Measurements from ENCODE around the gene ATG12.
"Not testable (repeated sequence)": the region's sequence is repeated elsewhere in the genome, so short reads cannot be mapped to it uniquely, and the experiment has no call there.

The ATG12 gene

GRCh38 chr5:115841382-115842088 is at the start of gene ATG12, which contains the start of gene AP3S1:
Gene ATG12 (minus strand): TSS chr5:115841565. CDS start chr5:115841552, 13 bp downstream.
Gene AP3S1 (plus strand): TSS chr5:115841935. CDS start chr5:115842038, 103 bp downstream.
- peak; percentile 80 to 84 for DNase-seq (ENCODE audit: low read depth in 2 of 2)

DNA sequence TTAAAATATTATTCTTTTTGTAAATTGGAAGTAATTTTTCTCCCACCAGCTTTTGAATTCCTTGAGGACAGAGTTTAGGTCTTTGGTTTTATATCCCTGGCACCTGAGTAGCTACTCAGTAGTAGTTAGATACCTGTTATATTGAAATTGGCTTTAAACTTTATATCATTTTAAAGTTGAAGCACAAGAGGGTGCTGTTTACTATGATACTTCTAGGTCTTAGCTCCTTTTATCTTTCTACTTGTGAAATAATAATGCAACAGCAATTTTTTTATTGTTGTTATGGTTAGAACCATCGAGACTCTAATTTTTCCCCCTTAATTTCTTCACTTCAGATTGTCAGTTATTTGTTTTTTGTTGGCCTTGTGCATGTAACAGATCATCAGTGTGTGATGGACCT is 46.7 kb upstream of the ATG12 start:
- DNase-seq (ENCODE audit: low read depth in 2 of 2): no peak

DNA sequence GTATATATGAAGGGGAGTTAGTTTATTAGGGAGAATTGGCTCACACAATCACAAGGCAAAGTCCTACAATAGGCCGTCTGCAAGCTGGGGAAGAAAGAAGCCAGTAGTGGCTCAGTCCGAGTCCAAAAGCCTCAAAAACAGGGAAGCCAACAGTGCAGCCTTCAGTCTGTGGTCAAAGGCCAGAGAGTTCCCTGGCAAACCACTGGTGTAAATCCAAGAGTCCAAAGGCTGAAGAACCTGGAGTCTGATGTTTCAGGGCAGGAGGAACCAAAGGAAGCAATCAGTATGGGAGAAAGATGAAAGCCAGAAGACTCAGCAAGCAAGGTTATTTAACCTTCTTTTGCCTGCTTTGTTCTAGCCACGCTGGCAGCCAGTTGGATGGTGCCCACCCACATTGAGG is 43.8 kb upstream of the ATG12 start:
- not testable (repeated sequence) for DNase-seq (ENCODE audit: low read depth in 2 of 2)

DNA sequence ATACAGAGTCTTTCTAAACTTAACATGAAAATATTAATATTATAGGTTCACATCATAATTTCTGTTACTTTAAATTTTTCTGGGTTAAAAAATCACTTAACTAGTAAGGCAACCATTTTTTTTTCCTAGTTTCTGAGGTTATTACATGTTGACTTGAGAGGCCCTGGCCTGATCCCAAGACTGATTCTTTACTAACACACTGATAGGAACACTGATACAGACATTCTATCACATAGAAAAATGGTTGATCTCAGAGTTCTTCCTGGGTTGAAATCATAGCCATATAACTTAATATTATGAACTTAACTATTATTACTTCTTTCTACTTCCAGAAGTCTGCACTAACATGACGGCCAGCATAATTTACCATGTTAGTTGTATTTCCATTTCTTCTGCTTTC is 43.3 kb upstream of the ATG12 start:
- DNase-seq (ENCODE audit: low read depth in 2 of 2): no peak

GRCh38 chr5:115882434-115882833 is 41.1 kb upstream of the ATG12 start:
- not testable (repeated sequence) for DNase-seq (ENCODE audit: low read depth in 2 of 2)

DNA sequence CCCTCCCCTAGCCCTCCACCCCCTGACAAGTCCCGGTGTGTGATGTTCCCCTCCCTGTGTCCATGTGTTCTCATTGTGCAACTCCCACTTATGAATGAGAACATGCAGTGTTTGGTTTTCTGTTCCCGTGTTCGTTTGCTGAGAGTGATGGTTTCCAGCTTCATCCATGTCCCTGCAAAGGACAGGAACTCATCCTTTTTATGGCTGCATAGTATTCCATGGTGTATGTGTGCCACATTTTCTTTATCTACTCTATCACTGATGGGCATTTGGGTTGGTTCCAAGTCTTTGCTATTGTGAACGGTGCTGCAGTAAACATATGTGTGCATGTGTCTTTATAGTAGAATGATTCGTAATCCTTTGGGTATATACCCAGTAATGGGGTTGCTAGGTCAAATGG is 36.0 kb upstream of the ATG12 start:
- not testable (repeated sequence) for DNase-seq (ENCODE audit: low read depth in 2 of 2)

- no peak for DNase-seq (ENCODE audit: low read depth in 2 of 2)
These were observed 34.1 kb upstream of the ATG12 start for GRCh38 chr5:115875447-115875846.

DNA sequence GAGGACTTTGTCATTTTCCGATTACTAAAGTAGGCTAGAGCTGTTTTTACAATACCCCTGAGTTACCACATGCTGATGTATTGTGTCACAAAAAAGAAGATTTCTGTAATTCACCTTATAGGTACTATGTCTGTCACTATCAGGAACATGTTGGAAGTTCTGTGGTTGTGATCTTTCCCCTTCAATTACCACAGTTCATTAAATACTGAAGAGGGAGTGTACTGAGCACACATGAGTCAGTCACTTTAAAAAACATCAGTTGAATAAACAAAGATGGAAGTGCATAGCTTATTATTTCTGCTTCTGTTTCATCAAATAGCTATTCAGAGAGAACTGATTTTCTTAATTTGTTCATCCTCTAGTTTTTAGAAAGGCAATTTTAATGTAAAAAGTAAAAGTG is 32.0 kb upstream of the ATG12 start:
- DNase-seq (ENCODE audit: low read depth in 2 of 2): no peak

GRCh38 chr5:115872447-115872846 is 31.1 kb upstream of the ATG12 start:
- DNase-seq (ENCODE audit: low read depth in 2 of 2): no peak

- no peak for DNase-seq (ENCODE audit: low read depth in 2 of 2)
These were observed 28.0 kb upstream of the ATG12 start for GRCh38 chr5:115869256-115869795.

DNA sequence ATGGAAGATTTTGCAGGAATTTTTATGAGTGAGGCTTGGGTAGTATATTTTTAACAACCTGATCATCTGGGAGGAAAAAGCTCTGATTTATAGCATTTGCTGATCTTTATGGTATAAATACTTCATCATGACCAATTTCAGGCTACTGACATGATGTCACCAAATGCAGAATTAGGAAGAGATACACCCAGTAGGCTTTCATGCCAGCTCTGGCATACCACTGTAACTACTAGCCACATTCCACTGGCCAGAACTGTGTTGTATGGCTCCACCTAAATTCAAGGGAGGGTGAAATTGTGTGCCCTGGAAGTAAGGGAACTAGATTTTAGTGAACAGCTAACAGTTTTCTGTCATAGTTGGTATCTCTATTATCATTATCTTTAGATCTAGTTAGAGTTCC is 18.0 kb upstream of the ATG12 start:
- DNase-seq (ENCODE audit: low read depth in 2 of 2): no peak

DNA sequence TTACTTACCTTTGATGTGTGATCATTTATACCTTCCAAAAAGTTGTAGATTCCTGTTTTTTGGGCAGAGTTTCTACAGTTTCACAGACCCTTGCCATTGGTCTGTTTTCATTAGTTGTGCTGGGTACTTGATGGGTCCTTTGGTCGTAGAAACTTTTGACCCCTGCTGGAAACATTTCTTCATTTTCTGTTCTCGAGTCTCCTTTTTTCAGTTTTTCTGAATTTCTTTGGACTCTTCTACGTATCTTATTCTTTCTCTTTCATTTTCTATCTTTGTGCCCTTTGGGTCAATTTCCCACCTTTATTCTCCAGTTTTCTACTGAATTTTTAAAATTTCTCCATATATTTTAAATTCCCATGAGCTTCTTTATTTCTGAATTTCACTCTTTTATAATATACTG is 17.0 kb upstream of the ATG12 start:
- DNase-seq (ENCODE audit: low read depth in 2 of 2): no peak

GRCh38 chr5:115857626-115858349 is 16.4 kb upstream of the ATG12 start:
- DNase-seq (ENCODE audit: low read depth in 2 of 2): no peak

DNA sequence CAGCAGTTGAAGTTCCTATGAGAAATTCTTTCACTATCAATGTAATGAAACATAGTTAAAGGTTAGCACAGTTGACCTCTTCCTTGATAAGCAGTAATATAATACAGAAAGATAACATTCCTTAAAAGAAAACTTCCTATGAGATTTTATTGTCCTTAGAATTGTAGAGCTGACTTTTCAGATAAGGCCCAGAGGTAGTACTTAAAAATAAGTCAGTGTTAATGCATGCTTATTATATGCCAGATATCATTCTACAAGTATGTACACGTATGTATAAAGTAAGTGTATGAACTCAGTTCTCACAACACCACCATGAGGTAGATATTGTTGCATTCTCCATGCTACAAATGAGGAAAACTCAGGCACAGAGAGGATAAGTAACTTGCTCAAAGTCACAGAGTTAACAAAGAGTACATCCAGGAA is 15.7 kb upstream of the ATG12 start:
- DNase-seq (ENCODE audit: low read depth in 2 of 2): no peak

- DNase-seq (ENCODE audit: low read depth in 2 of 2): no peak
These were observed 14.6 kb upstream of the ATG12 start for GRCh38 chr5:115855959-115856358.

- DNase-seq (ENCODE audit: low read depth in 2 of 2): no peak
These were observed 12.8 kb upstream of the ATG12 start for GRCh38 chr5:115854139-115854538.

DNA sequence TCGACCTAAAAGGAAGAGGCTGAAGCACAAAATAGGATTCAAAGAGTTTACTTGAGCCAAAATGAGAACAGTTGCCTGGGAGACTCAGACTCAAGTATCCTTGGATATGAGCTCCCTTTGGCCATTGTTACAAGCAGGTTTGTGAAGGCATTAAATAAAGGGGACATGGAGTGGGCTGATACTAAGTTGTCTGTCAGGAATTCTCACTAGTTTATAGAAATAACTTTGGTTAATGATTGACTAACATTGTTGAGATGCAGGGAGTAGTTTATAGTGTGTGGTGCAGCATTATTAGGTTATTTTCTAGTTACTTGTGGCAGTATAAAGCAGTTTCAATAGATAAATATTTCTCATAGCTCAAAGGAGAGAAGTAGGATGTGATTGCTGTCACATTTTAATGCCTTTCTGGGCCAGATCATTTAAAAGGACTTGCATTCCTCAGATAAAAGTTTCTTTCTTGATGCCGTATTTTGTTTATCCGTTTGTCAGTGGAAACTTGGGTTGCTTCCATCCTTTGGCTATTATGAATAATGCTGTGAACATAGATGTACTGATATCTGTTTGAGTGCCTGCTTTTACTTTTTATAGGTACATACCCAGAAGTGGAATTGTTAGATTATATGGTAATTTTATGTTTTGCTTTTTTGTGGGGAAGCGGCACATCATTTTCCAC is 9.5 kb upstream of the ATG12 start:
- no peak for DNase-seq (ENCODE audit: low read depth in 2 of 2)

- no peak for DNase-seq (ENCODE audit: low read depth in 2 of 2)
These were observed 8.0 kb upstream of the ATG12 start for GRCh38 chr5:115849258-115849798.

DNA sequence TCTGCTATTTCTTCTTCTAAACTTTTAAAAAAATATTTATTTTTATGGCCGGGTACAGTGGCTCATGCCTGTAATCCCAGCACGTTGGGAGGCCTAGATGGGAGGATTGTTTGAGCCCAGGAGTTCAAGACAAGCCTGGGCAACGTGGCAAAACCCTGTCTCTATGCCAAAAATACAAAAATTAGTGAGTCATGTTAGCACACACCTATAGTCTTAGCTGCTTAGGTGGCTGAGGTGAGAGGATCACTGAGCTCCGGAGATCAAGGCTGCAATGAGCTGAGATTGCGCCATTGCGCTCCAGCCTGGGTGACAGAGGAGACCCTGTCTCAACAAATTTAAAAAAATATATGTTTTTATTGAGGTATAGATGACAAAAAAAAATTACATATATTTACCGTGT is 5.9 kb upstream of the ATG12 start:
- no peak for DNase-seq (ENCODE audit: low read depth in 2 of 2)

- DNase-seq (ENCODE audit: low read depth in 2 of 2): no peak
These were observed 3.0 kb upstream of the ATG12 start for GRCh38 chr5:115844321-115844817.

DNA sequence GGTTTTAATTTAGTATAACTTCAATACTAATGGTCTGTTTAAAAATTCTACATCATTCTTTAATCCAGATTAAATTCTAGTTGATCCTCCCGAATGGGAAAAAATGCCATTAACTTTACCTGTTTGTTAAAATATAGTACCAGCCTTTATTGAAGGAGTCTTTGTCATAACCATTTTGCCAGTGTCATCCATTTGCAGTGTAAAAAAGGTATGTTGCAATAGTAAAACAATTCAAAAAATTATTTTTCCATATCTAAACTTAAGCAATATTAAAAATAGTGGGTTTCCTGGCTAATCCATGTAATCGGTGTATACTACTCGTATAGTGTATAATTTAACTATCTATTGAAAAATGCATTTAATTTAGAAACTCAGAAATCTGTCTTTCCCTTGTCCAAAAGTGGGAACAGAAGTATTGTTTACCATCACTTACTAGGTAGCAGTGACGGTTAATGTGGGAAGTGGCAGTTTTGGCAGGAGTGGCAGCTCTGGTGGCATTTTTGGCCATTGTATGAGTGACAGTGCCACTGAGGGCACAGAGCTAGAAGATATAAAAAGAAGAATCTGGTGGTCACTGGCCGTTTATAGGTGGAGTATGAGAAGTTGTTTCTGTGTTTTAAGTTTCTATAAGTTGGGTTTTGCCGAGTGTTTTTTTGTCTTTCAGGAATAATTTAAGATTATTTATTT is 2.2 kb upstream of the ATG12 start:
- DNase-seq (ENCODE audit: low read depth in 2 of 2): no peak
